ENCODE data around the gene ECSIT.
"Not testable (repeated sequence)": the region's sequence is repeated elsewhere in the genome, so short reads cannot be mapped to it uniquely, and the experiment has no call there.

Gene ECSIT, protein sequence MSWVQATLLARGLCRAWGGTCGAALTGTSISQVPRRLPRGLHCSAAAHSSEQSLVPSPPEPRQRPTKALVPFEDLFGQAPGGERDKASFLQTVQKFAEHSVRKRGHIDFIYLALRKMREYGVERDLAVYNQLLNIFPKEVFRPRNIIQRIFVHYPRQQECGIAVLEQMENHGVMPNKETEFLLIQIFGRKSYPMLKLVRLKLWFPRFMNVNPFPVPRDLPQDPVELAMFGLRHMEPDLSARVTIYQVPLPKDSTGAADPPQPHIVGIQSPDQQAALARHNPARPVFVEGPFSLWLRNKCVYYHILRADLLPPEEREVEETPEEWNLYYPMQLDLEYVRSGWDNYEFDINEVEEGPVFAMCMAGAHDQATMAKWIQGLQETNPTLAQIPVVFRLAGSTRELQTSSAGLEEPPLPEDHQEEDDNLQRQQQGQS

DNA sequence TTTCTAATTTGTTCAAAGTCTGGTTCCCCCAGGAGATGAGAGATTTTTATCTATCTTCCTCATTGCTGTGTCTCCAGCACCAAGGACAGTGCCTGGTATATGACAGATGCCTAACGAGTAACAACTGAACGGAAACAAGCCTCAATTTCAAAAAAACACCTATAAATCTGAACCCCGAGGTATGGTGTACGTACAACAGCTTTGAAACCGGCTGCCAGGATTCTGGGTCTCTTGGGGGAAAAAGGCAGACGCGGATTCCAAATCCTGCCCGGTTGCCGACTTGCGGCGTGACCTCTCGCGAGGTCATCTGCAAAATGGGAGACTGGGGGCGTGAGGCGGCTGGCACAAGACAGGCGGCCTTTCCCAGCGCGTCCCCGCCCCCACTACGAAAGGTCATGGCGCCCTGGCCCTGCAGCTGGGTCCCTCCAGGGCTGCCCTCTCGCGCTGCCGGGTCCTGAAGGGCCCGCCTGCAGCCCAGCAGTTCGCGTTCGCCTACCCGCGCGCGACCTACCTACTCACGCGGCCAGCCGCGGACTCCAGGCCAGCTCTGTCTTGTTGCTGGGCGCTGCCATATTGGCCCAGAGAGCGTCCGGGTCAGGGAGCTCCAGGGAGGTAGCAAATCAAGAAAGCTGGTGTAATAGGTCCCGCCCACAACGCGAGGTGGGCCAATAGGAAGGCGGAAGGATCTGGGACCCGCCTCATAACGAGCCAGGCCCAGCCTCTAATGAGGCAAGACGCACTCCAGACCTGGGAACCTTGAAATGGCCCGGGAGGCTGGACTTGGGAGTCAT, at the start of gene ECSIT:
ECSIT (minus strand) TSS at position 584 of the 791 bp plus-strand sequence. CDS start 9,964 bp downstream, outside the sequence.
- peak; percentile 80 for DNase-seq (ENCODE audit: low read depth)

DNA sequence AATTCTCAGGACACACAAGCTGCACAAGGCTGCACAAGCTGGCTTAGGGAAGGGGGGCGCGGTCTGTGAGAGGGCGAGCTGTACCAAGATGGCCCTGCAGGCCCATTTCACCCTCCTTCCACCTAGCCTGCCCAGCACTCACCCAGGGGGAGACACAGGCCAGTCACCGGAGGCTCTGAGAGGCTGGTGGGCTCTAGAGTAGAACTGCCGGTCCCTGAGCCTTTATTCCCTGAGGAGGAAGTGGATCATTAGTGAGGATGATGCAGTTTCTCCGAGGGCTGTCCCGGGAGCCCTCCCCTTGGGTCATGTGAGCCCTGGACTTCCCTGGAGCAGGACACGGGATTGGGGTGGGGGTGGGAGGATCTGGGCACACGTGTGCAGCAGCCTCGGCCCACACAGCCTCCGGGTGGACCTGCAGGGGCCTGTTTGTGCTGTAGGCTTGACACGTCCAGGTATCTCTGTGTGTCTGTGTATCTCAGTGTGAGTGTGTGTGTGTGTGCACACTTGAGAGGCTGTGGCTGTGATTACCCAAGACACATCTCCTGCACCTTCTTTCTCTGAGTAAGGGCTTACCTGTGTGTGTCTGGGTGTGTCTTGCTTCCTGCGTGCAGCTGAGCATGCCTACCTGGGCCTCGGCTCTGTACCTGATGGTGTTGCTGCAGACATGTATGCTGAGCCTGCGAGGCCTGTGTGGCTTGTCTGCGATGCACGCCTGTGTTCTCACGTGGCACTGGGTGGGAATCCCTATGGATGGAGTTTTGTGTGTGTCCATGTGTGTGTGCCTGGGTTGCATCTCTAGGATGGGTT, 48.7 kb upstream of the ECSIT start, which contains the start of gene ACP5:
ACP5 (minus strand) TSS at position 195 of the 807 bp plus-strand sequence. CDS start 328 bp downstream, outside the sequence.
- DNase-seq (ENCODE audit: low read depth), result no peak

DNA sequence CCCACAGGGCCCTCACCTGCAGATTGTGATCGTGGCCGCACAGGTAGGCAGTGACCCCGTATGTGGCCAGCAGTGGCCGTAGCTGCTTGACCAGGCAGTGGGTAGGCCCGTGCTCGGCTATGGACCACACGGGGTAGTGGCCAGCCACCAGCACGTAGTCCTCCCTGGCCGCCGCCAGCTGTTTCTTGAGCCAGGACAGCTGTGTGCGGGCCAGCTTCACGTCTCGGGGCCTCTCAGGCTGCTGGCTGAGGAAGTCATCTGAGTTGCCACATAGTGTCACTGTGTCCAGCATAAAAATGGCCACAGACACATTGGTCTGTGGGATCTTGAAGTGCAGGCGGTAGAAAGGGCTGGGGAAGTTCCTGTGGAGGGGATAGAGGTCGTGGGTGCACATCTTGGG, 47.3 kb upstream of the ECSIT start:
- no peak for DNase-seq (ENCODE audit: low read depth)

DNA sequence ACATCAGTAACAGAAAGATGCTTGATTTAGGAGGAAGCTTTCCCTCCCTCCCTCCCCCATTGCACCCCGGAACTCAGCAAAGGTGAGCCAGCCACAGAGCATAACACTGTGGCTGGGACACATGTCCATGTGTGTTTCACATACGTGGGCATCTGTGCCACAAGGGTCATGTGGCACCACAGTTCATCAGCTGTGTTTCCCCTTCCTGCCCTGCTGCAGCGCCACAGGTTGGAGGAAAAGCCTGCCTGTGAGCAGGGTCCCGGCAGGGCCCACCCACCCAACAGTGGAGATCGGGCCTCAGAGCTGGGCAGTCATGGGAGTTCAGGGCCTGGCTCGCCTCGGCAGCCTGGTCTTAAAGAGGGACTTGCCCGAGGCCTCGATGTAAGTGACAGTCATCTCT, 45.8 kb upstream of the ECSIT start:
- DNase-seq (ENCODE audit: low read depth), result no peak

DNA sequence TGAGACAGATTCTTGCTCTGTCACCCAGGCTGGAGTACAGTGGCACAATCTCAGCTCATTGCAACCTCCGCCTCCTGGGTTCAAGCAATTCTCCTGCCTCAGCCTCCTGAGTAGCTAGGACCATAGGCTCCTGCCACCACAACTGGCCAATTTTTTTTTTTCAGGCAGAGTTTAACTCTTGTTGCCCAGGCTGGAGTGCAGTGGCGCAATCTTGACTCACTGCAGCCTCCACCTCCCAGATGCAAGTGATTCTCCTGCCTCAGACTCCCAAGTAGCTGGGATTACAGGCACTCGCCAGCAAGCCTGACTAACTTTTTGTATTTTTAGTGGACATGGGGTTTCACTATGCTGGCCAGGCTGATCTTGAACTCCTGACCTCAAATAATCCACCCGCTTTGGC, 44.8 kb upstream of the ECSIT start:
- not testable (repeated sequence) for DNase-seq (ENCODE audit: low read depth)

DNA sequence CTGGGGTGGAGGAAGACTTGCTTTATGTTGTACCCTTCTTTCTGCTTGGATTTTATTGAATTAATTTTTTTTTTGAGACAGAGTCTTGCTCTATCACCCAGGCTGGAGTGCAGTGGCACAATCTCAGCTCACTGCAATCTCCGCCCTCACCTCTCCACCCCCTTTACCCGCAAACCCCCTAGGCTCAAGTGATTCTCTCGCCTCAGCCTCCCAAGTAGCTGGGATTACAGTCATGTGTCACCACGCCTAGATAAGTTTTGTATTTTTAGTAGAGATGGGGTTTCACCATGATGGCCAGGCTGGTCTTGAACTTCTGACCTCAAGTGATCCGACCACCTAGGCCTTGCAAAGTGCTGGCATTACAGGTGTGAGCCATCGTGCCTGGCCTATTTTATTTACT, 44.4 kb upstream of the ECSIT start:
- not testable (repeated sequence) for DNase-seq (ENCODE audit: low read depth)

DNA sequence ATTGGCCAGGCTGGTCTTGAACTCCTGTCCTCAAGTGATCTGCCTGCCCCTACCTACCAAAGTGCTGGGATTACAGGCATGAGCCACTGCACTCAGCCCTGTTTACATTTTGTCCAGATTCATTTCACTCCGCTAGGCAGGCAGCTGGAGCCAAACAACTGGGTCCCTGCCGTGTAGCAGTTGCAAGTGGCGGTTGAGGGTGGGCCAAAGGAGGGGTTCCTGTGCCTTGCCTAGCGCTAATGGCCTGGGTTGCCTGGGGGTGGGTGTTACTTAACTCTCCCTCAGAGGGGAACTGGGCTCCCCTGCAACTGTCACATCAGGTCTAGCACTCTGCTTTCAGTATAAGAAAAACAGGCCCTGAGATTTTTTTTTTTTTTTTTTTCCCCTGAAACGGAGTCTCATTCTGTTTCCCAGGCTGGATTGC, 41.1 kb upstream of the ECSIT start:
- no peak for DNase-seq (ENCODE audit: low read depth)

DNA sequence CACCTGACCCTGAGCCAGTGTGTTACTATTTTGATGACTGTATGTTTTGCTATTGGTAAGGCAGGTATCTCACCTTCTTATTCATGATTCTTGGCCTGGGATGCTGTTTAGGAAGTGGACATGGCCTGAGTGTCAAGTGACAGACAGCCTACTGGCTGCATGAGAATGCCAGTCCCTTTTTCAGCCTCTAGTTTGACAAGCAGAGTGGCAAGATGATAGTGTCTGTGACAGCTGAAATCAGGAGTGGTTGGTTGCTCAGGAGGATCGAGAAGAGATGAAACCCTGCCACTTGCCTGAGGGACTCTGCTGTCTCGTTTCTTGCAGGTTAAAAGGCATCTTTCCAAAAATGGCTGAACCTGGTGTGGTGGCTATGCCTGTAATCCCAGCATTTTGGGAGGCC, 37.2 kb upstream of the ECSIT start:
- DNase-seq (ENCODE audit: low read depth), result no peak

DNA sequence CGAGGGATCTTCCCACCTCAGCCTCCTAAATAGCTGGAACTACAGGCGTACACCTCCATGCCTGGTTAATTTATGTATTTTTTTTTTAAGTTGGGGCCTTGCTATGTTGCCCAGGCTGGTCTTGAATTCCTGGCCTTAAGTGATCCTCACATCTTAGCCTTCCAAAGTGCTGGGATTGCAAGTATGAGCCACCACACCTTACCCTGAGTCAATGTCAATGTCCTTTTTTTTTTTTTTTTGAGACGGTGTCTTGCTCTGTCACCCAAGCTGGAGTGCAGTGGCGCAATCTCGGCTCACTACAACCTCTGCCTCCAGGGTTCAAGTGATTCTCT, 36.7 kb upstream of the ECSIT start:
- not testable (repeated sequence) for DNase-seq (ENCODE audit: low read depth)

DNA sequence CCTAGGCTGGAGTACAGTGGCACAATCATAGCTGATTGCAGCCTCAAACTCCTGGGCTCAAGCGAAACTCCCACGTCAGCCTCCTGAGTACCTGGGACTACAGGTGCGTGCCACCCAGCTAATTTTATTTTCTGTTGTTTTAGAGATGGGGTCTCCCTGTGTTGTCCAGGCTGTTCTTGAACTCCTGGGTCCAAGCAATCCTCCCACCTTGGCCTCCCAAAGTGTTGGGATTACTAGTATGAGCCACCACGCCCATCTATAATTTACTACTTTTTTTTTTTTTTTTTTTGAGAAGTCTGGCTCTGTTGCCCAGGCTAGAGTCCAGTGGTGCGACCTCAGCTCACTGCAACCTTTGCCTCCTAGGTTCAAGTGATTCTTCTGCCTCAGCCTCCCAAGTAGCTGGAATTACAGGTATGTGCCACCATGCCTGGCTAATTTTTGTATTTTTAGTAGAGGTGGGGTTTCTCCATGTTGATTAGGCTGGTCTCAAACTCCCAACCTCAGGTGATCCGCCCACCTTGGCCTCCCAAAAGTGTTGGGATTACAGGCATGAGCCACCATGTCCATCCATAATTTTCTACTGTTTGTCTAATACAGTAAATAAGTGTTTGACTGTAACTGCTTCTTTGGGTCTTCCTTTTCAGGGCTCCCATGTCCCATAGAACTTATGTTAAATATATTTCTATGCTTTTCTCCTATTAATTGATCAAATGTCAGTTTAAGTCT, 35.3 kb upstream of the ECSIT start:
- DNase-seq (ENCODE audit: low read depth), result not testable (repeated sequence)

DNA sequence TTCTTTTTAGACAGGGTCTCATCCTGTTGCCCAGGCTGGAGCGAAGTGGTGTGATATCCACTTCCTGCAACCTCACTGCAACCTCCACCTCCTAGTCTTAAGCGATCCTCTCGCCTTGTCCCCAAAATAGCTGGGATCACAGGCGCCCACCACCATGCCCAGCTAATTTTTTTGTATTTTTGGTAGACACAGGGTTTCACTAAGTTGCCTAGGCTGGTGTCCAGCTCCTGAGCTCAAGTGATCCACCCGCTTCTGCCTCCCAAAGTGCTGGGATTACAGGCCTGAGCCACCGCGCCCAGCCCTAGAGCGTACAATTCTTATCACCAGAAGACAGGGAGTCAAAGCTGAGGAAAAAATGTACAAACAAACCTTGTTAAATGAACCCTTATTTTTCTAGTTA, 34.6 kb upstream of the ECSIT start:
- no peak for DNase-seq (ENCODE audit: low read depth)

DNA sequence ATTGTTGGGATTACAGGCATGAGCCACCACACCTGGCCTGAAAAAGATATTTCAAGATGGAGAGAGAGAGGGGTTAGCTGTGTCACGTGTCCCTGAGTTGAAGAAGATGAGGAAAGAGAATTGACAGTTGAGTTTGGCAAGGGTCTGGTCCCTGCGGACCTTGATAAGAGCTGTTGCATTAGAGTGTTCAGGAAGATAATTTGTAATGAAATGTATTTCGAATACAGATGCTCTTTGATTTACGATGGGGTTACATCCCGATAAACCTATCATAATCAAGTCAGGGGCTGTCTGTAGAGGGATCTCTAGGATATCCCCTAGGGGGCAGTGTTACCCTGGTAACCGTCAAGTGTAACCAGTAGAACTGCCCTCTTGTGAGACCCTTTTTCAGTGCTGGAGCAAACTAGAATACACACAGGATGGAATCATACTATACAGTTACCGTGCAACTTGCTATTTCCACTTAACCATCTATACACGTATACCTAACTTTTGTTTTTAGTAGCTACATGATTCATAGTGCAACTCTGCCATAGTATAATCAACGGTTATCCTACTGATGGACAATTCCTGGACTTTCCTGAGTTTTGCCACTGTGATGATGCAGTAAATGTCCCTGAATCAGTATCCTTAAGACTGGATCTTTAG, 31.6 kb upstream of the ECSIT start:
- DNase-seq (ENCODE audit: low read depth), result no peak

DNA sequence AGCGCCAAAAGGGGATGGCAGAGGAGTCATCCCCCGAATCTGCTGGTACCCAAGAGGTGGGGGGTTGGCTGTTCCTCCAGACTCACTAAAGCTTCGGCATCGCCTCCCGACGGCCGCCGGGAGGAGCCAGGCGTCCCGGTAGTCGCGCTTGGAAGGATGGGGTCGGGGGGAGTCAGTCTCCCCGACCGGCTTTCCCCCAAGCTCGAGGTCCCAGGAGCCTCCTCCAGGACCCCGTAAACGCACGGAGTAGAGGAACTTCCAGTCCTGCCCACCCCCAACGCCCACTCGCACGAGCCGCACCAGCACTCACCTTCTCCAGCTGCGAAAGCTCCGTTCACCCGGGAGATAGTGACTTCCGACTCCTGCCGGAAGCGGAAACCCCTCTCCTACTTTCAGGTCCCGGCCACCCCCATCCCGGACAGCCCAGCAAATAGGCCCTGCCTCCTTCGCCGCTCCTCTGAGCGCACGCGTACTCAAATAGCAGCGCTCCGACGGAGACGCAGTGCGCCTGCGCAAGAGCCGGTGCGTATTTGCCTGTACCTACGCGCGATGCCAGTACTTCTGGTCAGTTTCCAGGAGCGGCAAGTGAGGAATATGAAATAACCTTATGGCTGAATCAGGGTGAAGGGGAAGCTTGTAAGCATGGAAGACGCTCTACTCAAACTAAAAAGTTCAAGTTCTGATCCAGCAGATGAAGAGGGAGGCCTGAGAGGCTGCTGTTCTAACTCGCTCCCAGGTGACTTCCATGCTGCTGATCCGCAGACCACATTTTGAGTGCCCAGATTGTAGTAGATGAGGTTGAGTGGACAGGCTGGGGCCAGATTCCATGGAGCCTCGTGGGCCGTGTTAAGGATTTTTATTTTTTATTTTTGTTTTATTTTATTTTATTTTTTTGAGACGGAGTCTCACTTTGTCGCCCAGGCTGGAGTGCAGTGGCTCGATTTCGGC, 30.2 kb upstream of the ECSIT start, which contains the start of gene ELOF1:
ELOF1 (minus strand) TSS at position 350 of the 948 bp plus-strand sequence. CDS start 4,883 bp downstream, outside the sequence.
- peak; percentile 90 for DNase-seq (ENCODE audit: low read depth)

DNA sequence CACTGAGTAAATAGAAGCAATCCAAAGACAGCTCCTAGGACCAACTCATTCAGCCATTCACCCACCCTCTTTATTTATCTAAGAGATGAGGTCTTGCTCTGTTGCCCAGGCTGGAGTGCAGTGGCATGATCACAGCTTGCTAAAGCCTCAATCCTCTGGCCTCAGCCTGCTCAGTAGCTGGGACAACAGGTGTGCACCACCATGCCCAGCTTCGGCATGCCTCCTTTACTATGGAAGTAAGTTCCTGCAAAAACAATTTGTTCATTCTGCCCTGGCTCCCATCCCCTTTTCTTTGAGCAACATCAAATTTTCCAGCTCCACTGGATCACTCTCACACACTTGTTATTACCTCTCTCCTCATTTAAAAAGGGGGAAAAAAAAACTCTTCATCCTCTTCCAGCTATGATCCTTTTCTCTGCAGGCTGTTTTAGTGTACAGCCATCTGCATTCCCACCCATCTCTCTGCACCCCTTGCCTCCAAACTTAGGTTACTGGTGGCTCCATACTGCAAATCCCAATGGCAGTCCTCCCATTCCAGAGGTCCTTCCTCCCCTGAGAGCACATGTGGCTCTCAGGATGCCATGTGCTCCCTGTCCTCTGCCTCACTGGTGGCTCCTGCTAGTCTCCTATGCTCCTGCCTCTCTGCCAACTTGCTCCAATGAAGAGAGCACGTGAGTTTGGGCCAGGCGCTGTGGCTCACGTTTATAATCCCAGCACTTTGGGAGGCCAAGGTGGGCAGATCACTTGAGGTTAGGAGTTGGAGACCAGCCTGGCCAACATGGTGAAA, 27.9 kb upstream of the ECSIT start:
- no peak for DNase-seq (ENCODE audit: low read depth)

DNA sequence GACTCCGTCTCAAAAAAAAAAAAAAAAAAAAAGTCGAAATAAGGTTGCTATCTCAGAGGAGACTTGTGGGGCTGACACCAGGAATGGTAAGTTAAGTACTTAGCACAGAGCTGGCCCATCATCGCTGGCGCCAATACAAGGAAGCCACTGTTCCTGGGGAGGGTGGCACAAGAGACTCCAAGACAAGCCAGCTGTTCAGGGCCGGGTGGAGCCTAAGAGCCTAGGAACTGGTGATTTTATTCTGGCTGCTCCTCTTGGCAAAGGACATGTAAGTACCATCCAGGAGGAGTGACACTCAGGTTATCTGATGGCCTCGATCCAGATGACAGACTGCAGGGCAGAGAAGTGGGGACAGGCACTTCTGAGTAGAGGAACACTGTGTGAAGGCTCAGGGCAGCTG, 26.3 kb upstream of the ECSIT start:
- DNase-seq (ENCODE audit: low read depth), result no peak

DNA sequence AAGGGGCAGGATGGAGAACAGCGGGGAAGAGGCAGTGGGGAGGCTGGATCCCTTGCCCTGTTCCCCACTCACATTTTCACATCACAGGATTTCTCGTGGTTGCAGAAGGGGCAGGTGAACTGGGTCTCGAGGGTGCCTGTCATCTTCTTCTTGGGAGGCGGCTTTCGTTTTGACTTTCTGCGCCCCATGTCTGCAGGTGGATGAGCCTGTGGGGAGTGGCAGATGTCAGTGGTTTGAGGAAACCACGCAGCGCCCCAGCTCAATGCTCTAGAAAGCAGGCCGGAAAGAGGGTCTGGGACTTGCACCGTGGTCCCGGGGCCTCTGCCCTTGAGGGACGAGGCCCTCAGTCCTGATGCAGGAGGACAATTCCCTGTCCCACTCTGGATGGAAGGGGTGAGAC, 25.2 kb upstream of the ECSIT start:
- DNase-seq (ENCODE audit: low read depth), result no peak

DNA sequence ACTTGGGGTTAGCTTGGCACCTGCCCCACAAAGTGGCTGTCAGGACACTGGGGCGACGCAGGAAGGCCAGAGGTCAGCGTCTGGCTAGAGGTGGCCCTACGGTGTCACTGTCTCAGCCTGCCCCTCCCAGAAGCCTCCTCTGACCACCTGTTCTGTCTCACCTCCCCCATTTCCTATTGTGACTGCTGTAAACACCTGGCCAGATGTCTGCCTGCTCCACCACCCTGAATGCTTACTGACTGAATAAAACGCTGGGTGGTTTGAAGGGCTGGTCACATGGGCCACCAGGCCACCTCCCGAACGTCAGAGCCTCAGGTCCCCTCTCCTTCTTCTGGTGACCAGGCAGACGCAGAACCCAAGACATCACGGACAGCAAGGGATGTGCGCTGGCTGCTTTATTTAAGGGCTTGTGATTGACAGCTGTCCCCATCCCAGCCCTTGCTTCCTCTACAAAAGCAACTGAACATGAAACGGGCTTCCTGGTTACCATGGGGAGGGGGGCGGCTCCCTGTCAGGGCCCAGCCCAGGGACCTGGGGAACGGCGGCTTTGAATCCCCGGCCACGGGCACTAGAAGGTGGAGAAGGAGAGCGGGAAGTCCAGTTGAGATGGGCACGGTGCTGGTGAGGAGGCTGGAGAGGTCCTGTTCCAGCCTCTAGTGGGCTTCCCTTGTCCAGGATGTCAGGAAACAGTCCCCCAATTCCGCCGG, 23.9 kb upstream of the ECSIT start:
- DNase-seq (ENCODE audit: low read depth), result no peak

DNA sequence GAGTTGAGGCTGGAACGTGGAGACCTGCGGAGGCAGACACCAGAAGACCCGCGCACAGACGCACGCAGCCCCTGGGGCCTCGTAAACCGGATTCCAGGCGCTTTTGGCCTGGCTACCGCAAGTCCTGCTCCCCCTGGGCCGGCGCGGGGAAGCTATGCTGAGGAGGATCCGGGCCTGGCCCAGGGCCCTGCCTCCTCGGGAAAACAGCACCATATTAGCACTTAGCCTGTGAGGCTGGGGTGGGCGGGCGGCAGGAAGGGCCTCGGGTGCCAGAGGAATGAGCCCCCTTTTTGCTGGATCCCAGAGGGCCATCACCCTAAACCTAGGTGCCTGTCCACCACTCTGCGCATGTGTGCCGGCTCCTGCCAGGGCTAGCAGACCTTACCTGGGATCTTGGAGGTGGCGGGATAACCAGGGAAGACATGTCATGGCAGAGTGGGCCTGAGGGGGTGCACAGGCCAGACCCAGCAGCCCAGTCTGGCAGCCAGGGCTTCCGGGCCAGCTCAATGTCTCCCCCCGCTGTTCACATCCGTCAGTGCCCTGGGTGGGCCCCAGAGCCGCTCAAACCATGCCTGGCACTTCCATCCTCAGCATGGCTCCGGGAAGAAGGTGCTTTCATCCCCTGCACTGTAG, 22.8 kb upstream of the ECSIT start:
- DNase-seq (ENCODE audit: low read depth), result no peak

Measured in stimulated activated CD8-positive, alpha-beta memory T cell treated with anti-CD3 and anti-CD28 coated beads, Interleukin-7, amount 100 ng/mL, for 24 hours (primary cell).